Stimulated activated CD4-positive, alpha-beta T cell treated with anti-CD3 and anti-CD28 coated beads, TNF-alpha, amount 100 ng/mL, for 24 hours (primary cell): ENCODE measurements around the gene SPOCK2.

Source experiments
- DNase-seq, 3 experiments: peaks; one replicate each; pipeline ENCODE4 v3.0.0-alpha.2; 2020; ENCODE audit warnings: low read depth in 3 of 3

SPOCK2 gene

DNA sequence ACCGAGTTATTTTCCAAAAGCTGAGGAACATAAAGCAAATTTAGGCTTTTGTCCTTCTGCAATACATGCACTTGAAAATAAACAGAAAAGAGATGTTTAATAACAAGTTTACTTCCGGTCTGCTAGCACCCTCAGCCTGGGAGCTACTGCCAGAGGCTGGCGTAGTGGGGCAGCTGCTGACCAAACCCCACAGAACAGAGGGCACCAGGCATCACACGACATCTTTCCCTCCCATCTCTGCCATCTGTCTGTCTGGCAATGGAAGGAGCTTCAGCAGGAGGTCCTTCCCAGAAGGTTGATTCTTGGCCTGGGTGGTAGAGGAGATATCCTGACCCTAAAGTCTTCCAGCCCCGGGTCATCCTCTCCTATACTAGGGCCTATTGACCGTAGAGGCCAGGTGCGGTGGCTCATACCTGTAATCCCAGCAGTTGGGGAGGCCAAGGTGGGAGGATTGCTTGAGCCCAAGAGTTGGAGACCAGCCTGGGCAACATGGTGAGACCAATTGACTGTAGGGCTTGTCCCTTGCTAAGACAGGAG, 76.3 kb downstream of the SPOCK2 start:
- no peak for DNase-seq

DNA sequence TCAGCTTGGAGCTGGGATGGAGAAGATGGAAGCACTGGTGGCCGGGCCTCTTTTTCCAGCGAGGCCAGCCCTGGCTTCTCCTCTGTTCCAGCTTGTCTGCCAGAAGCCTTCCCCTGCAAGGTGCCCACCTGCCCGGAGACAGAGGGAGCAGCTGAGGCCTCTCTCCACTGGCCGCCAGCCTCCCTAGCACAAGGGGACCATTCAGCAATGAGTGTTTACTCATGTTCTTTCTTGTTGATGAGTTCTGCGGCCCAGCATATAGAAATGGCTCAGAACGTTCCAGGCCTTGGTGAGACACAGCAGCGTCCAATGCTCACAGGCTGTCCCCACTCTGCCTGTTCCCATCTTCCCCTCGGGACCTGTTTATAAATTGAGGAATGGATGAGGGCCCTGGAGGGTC, 76.9 kb downstream of the SPOCK2 start:
- no peak for DNase-seq

DNA sequence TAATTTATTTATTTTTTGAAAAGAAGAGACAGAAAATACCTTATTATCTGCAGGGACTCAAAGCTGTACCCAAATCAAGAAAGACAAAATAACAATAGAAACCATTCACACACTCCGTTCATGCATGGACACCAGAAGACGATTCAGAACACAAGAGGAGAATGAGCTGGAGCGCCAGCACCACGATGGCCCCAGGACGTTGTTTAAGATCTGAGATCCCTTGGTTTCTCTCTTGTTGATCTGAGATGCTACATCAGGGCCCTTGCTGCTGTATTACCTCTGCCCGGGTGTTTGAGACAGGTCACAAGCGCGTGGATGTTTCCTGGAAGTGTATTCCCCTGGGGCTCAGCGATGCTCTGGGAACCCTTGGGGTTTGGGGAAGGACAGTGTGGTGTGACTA, 77.3 kb downstream of the SPOCK2 start:
- no peak for DNase-seq

DNA sequence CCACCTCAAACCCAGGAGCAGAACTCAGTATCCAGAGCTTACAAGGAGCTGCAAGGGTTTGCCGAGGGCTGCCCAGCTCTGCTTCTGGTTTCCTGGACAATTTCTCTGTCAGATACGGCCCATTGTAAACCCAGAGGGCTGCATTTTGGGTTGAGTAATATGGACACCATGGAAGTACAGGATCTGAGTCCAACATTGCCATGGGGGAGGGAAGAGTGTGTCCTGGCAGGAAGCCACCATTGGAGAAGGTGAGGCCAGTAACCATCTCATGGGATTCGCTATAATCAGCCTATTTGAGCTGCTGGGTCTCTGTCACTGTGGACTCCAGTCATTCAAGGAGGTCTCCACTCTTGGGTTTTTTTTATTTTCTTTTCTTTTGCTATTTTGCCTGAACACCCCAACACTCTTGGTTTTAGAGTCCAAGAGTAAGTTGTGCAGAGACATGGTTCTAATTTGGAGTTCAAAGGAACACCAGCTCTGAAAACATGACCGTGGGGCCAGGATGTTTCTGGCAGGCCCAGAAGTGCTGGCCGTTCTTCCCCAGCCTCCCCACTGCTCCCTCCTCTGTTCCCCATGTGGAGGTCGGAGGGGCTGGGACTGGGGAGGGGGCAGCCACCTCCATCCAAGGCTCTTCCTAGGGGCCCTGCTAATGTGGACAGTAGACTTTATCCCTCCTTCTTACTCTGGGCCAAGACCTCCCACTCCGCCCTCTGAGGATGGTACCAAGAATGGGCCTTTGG, 77.9 kb downstream of the SPOCK2 start:
- no peak for DNase-seq

DNA sequence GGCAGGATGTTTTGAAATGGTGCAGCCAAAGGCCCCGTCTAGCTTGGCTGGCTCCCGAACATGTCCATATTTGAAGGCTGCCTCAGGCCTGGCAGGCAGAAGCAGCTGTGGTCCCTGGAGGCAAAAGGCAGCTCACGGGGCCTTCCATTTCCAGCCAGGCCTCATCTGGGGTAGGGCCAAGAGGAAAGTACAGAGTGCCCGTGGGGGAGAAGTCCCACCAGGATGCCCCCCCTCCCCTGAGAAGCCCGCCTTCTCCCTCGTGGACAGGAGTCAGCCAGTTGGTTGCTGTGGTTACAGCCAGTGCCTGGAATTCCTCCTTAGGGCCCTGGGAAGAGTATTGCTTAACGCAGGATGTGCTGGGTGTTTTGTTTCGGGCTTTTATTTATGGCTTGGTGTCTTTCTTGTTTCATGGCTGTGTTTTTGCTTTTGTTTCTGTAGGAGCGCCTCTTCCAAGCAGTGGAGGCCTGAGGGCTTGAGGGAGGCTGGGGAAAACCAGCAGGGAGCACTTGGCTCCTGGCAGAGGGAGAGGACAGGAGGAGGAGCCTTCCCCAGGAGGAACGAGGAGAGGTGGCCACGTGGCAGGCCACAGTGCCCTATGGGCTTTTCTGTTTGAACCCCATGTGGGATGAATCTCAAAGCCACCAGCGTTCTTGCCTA, 78.8 kb downstream of the SPOCK2 start:
- DNase-seq = no peak

DNA sequence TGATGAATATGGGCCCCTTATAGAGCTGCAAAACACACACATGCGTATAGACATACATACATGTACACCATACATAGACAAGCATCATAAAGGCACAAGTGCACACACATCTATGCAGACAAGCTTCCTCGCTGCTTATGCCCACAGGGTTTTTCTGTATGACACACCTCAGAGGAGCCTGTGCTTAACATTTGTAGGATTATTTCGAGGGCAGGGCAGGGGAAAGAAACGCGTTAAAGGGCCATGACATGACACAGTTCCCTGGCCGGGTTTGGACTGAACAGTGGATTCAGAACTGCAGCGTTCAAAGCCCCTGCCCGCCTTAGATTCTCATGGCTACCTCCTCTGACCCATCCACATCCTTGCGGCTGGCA, 79.3 kb downstream of the SPOCK2 start:
- DNase-seq = no peak
